Heart left ventricle (tissue), 16 donors: ENCODE data around the gene MVP. TPM values are rescaled to one million over a fixed set of nuclear protein-coding genes. Genes with fewer than 3 reads are reported as not detected.

Experiments
- ATAC-seq, 4 donors: fragments of 200-7000 bp; cut with Tn5 transposase; one replicate each; pipeline ENCODE4 v1.9.1; 2020 to 2022; ENCODE audit warnings: moderate library complexity in 4 of 4, mild to moderate bottlenecking in 3 of 4, moderate number of reproducible peaks in 1 of 4
- DNase-seq, 5 donors: peaks; one replicate each; pipeline ENCODE4 v3.0.0-alpha.2; 2020
- H3K27ac ChIP-seq, 12 donors: fragments of 200-600 bp; sonication (generic) in 4 of 12; one replicate each; pipeline versions ENCODE4 v1.5.0 to v1.8.0; 2016 to 2022; ENCODE audit warnings: mild to moderate bottlenecking in 2 of 12
- H3K27me3 ChIP-seq, 9 donors: fragments of 200-600 bp; sonication (generic) in 2 of 9; one replicate each; pipeline versions ENCODE4 v1.5.1 to v1.8.0; 2016 to 2022; ENCODE audit warnings: mild to moderate bottlenecking in 3 of 9
- H3K36me3 ChIP-seq, 9 donors: fragments of 200-600 bp; sonication (generic) in 2 of 9; one replicate each; pipeline versions ENCODE4 v1.5.0 to v1.8.0; 2018 to 2022; ENCODE audit warnings: mild to moderate bottlenecking in 2 of 9
- H3K4me1 ChIP-seq, 12 donors: fragments of 200-600 bp; sonication (generic) in 4 of 12; one replicate each; pipeline versions ENCODE4 v1.5.0 to v1.8.0; 2016 to 2022; ENCODE audit warnings: mild to moderate bottlenecking in 3 of 12
- H3K4me3 ChIP-seq, 12 donors: fragments of 200-600 bp; sonication (generic) in 4 of 12; one replicate each; pipeline versions ENCODE4 v1.5.0 to v1.8.0; 2017 to 2022; ENCODE audit warnings: mild to moderate bottlenecking in 9 of 12, moderate library complexity in 4 of 12
- H3K9me3 ChIP-seq, 12 donors: fragments of 200-600 bp; sonication (generic) in 4 of 12; one replicate each; pipeline versions ENCODE4 v1.5.0 to v1.8.0; 2016 to 2022; ENCODE audit warnings: mild to moderate bottlenecking in 1 of 12
- CTCF ChIP-seq, 12 donors: fragments of 200-600 bp; sonication (generic) in 4 of 12; IDR thresholded peaks; one replicate each; pipeline versions ENCODE4 v1.5.0 to v1.8.0; 2018 to 2022; ENCODE audit warnings: antibody characterized with exemption in 12 of 12, mild to moderate bottlenecking in 5 of 12
- POLR2A ChIP-seq, 2 donors: fragments of 450-650 bp; IDR thresholded peaks; one replicate each; pipeline ENCODE4 v1.6.1; 2017; ENCODE audit warnings: antibody characterized with exemption in 2 of 2, mild to moderate bottlenecking in 2 of 2, moderate library complexity in 2 of 2
- WGBS, 4 donors: extraction: QIAGEN DNeasy Blood & Tissue Kit in 2 of 4; methylation state at CpG; one replicate each; pipeline versions ENCODE4 v1.1.5 to v1.1.7; 2013 to 2018; 5-methylcytosine and 5-hydroxymethylcytosine counted together
- intact Hi-C, 10 donors: fragments of 100-400 bp; cut with DNase I; formaldehyde crosslinking; loops; one replicate each; pipeline versions ENCODE4 v1.11.1 to v1.14.2; 2022
- polyA plus RNA-seq, 2 donors: library from polyadenylated mRNA; stranded (reverse); fragments of 200-250 nt; gene quantifications; one replicate each; pipeline ENCODE4 v1.2.3, GENCODE V29; 2013
- total RNA-seq, 9 donors: library from RNA; depleted of rRNA in 2 of 9; stranded (reverse); fragments of >200 nt in 2 of 9; fragmentation: NEBNext Ultra II Directional in 3 of 9; extraction: Animal tissue kit (Norgen Biotek cat#: 25700) in 3 of 9; gene quantifications; one replicate each; pipeline versions ENCODE4 v1.1.0 to v1.2.4, GENCODE V29; 2016 to 2023
- donor health status: ischemic (EF 13 %, LVEDD 7.1; RV severe dilation, severe dysfunction).
- donor health status: healthy with polysubstance abuse.
- donor health status: DM: no; HTN: yes; CAD: no.
- donor health status: DM: no; HTN: no; CAD: no.
- donor health status: ischemic (EF 25% LVEDD 6.9; RV normal size, moderate dysfunction).
- donor health status: ischemic (EF 25% LVEDD 5.7; RV mildly dilated, moderate dysfunction).
- donor health status: healthy.
- donor health status: DM: yes; HTN: yes; CAD: no.
- donor health status: ischemic (EF 35%, LVEDD 5.7; RV mildly dilated, moderate dysfunction).
- donor health status: nonischemic (EF 11% LVEDD 7.7; RV severe dilation, severe dysfunction).
- donor health status: DM: yes; HTN: yes; CAD: no.
- donor health status: PGD.
- donor health status: ischemic (EF 29% LVEDD 5.4; RV normal size, mild dysfunction).
- donor health status: nonischemic (EF 23%, LVEDD 6.1; RV moderate dilation, normal function).

MVP gene
- total and polyA plus RNA-seq, 11 donors: 32.9 to 140 (median 44.6) TPM

GRCh38 chr16:29860218-29860617 lies 40.0 kb downstream of the MVP start:
- Histone ChIP-seq H3K9me3 (no peaks in the 10 kb centered on the region), H3K4me3 (no peak overlapping the region), H3K4me1 (peaks cover 0 to 32% (median 16%) of the 10 kb centered on the region in 12 donors), H3K27ac (no peak overlapping the region), H3K27me3 (no peaks in the 10 kb centered on the region), H3K36me3 (peaks cover 0 to 38% (median 29%) of the 10 kb centered on the region in 9 donors)
- no peak for TF ChIP-seq POLR2A (IDR thresholded peaks at IDR 0.05)
- ATAC-seq (no peak), DNase-seq (peak in 2 of 5 donors; percentile 35 to 60)
- intact Hi-C loops: loop anchor here in 8 of 10 donors (5.0 to 10.0 kb wide), 8 partner anchors 38 to 165 kb away; partner anchors contain the start of genes C16orf92 (in 3 of the 8), PAGR1 (in 3 of the 8), HIRIP3 (in 2 of the 8) and INO80E (in 2 of the 8)
- WGBS, 4 donors: 68 to 79% (median 75%) methylated on average over 9 of the region's 9 CpGs

- no peaks in the 10 kb centered on the region for H3K9me3 ChIP-seq
- peak in 2 of 5 donors; percentile 31 to 46 for DNase-seq
- peak overlapping the region; percentile 79 to 100 (median 95) for H3K4me3 ChIP-seq
- TF ChIP-seq CTCF (IDR thresholded peaks at IDR 0.05) (peak in 2 of 12 donors; percentile 8 to 17), POLR2A (IDR thresholded peaks at IDR 0.05) (no peak)
- peak in 2 of 4 donors; percentile 2 to 11 for ATAC-seq
- H3K27me3 ChIP-seq: no peaks in the 10 kb centered on the region
- 1 to 4% (median 2%) methylated on average over 11 to 27 of the region's 27 CpGs for WGBS, 4 donors
- peaks cover 0 to 27% (median 16%) of the 10 kb centered on the region in 12 donors for H3K4me1 ChIP-seq
- intact Hi-C loops: loop anchor here in 8 of 10 donors (2.0 to 10.0 kb wide), 9 partner anchors 40 to 162 kb away; partner anchors contain the start of genes C16orf92 (in 3 of the 8), PAGR1 (in 3 of the 8), HIRIP3 (in 2 of the 8) and INO80E (in 2 of the 8)
- H3K27ac ChIP-seq: peak overlapping the region; percentile 84 to 97 (median 94)
- H3K36me3 ChIP-seq: peaks cover 0 to 38% (median 29%) of the 10 kb centered on the region in 9 donors
These were observed 42.2 kb downstream of the MVP start for GRCh38 chr16:29862383-29862883.

- peaks cover 0 to 35% (median 29%) of the 10 kb centered on the region in 9 donors for H3K36me3 ChIP-seq
- ATAC-seq (peak; percentile 98 to 99 (median 98)), DNase-seq (peak; percentile 94 to 97 (median 94))
- H3K9me3 ChIP-seq: no peaks in the 10 kb centered on the region
- H3K4me1 ChIP-seq: peaks cover 0 to 27% (median 16%) of the 10 kb centered on the region in 12 donors
- no peaks in the 10 kb centered on the region for H3K27me3 ChIP-seq
- intact Hi-C loops: loop anchor here in 8 of 10 donors (2.0 to 10.0 kb wide), 9 partner anchors 41 to 162 kb away; partner anchors contain the start of genes C16orf92 (in 3 of the 8), PAGR1 (in 3 of the 8), HIRIP3 (in 2 of the 8) and INO80E (in 2 of the 8)
- H3K4me3 ChIP-seq: peak within 1 kb of the TSS; percentile 79 to 100 (median 95)
- peak within 1 kb of the TSS; percentile 84 to 97 (median 94) for H3K27ac ChIP-seq
- WGBS, 4 donors: 0 to 1% (median 0%) methylated on average over 36 to 57 of the region's 57 CpGs
- peak in 1 of 2 donors; percentile 48 for TF ChIP-seq POLR2A (IDR thresholded peaks at IDR 0.05)
- TF ChIP-seq CTCF (IDR thresholded peaks at IDR 0.05): peak; percentile 34 to 76 (median 46)
These were observed 42.8 kb downstream of the MVP start, which contains the start of gene CDIPT for GRCh38 chr16:29862884-29863668. Gene CDIPT, minus strand, starts transcription at chr16:29863226. Its CDS starts 369 bp downstream, at chr16:29862857.

DNA sequence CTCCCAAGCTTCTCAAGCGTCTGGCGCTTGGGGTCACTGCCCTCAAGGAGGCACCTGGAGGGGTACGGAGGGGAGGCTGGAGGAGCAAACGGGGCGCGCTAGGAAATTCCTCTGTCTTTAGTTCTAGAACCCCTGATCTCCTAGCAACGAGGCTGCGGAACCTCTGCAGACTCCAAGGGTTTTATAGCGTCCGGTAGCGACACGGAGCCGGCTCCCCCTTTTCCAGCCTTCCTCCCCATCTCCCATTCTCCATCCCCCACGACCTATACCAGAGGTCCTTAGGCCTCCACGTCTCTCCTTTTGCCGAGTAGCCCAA lies 43.4 kb downstream of the MVP start:
- 28 to 38% (median 35%) methylated on average over 14 to 16 of the region's 16 CpGs for WGBS, 4 donors
- peak overlapping the region in 9 of 12 donors; percentile 79 to 100 (median 94) for H3K4me3 ChIP-seq
- H3K36me3 ChIP-seq: peaks cover 0 to 29% (median 24%) of the 10 kb centered on the region in 9 donors
- ATAC-seq: no peak
- intact Hi-C loops: loop anchor here in 8 of 10 donors (2.0 to 10.0 kb wide), 9 partner anchors 41 to 161 kb away; partner anchors contain the start of genes C16orf92 (in 3 of the 8), PAGR1 (in 3 of the 8), HIRIP3 (in 2 of the 8) and INO80E (in 2 of the 8)
- no peak for TF ChIP-seq POLR2A (IDR thresholded peaks at IDR 0.05)
- no peak for TF ChIP-seq CTCF (IDR thresholded peaks at IDR 0.05)
- no peaks in the 10 kb centered on the region for H3K9me3 ChIP-seq
- H3K27ac ChIP-seq: peak overlapping the region in 11 of 12 donors; percentile 84 to 97 (median 95)
- no peaks in the 10 kb centered on the region for H3K27me3 ChIP-seq
- H3K4me1 ChIP-seq: peaks cover 0 to 27% (median 16%) of the 10 kb centered on the region in 12 donors
- no peak for DNase-seq
